HepG2 (cell line): ENCODE results near the gene EGFR. TPM values are rescaled to one million over a fixed set of nuclear protein-coding genes. Genes with fewer than 3 reads are reported as not detected.

Experiments used
- ATAC-seq: fragments of 200-7000 bp; cut with Tn5 transposase; 3 replicates; pipeline ENCODE4 v1.9.1; 2020; ENCODE audit warnings: mild to moderate bottlenecking, moderate library complexity
- BruUV-seq: library from RNA; stranded (reverse); fragments of 400-500 nt; replicated peaks from 2 replicates; lab custom pipeline; 2021; lab: Mats Ljungman, UMichigan
- CTCF ChIA-PET: fragments of 300-600 bp; formaldehyde crosslinking; extraction: SDS; loops from one replicate; lab custom pipeline; 2021; ENCODE audit warnings: low total read pairs, inconsistent platforms, low intra/inter-chr PET ratio; lab: Yijun Ruan, JAX
- POLR2A ChIA-PET: fragments of 350-600 bp; sonication (Branson Sonifier 250); formaldehyde crosslinking; loops from one replicate; lab custom pipeline; 2020; ENCODE audit warnings: antibody characterized with exemption, inconsistent platforms; lab: Yijun Ruan, JAX
- DNase-seq: peaks from one replicate; pipeline ENCODE4 v3.0.0-alpha.2; 2015; ENCODE audit warnings: low spot score
- FAIRE-seq: peaks from 3 replicates; lab custom pipeline; 2011; peaks lifted over from hg19 to GRCh38; lab: Jason Lieb, UNC
- H2AFZ ChIP-seq: one replicate; pipeline ENCODE4 v1.6.1; 2011; ENCODE audit warnings: low read length, inconsistent platforms
- H3K27ac ChIP-seq: fragments of 300-600 bp; 3 replicates; pipeline ENCODE4 v1.8.0; 2011; ENCODE audit warnings: mixed run types, mild to moderate bottlenecking, mixed read lengths, low read length, inconsistent platforms; ENCODE audit not compliant: insufficient read depth; ENCODE audit errors: extremely low read length
- H3K27me3 ChIP-seq, 2 experiments: fragments of 200-600 bp in 1 of 2; 2 replicates in 1 of 2; 3 replicates in 1 of 2; pipeline versions ENCODE4 v1.6.0 to v1.8.0; 2011; ENCODE audit warnings: low read length in 2 of 2, mild to moderate bottlenecking in 2 of 2, moderate library complexity in 2 of 2, inconsistent platforms in 1 of 2; ENCODE audit not compliant: insufficient read depth in 2 of 2, control insufficient read depth in 1 of 2
- H3K36me3 ChIP-seq, 2 experiments: fragments of 200-600 bp in 1 of 2; replicated peaks in 1 of 2; 2 replicates in 1 of 2; 3 replicates in 1 of 2; pipeline versions ENCODE4 v1.5.1 to v1.8.0; 2011; ENCODE audit warnings: low read length in 2 of 2, inconsistent platforms in 1 of 2; ENCODE audit not compliant: insufficient read depth in 2 of 2, control insufficient read depth in 1 of 2
- H3K4me1 ChIP-seq: 2 replicates; pipeline ENCODE4 v1.5.1; 2012; ENCODE audit warnings: low read length, inconsistent platforms; ENCODE audit not compliant: insufficient read depth
- H3K4me2 ChIP-seq: 2 replicates; pipeline ENCODE4 v1.6.0; 2011; ENCODE audit warnings: low read depth, low read length, inconsistent platforms
- H3K4me3 ChIP-seq, 3 experiments: fragments of 200-600 bp in 1 of 3; sonication (generic), shearing (Covaris generic) in 1 of 3; replicated peaks in 1 of 3; 2 replicates each; pipeline ENCODE4 v1.5.1; 2011 to 2016; ENCODE audit warnings: low read length in 3 of 3, inconsistent platforms in 2 of 3, low read depth in 2 of 3, mild to moderate bottlenecking in 2 of 3, control low read depth in 1 of 3, mixed read lengths in 1 of 3; ENCODE audit not compliant: insufficient read depth in 1 of 3
- H3K79me2 ChIP-seq: one replicate; pipeline ENCODE4 v1.6.1; 2011; ENCODE audit warnings: low read length, inconsistent platforms; ENCODE audit not compliant: insufficient read depth
- H3K9ac ChIP-seq: 2 replicates; pipeline ENCODE4 v1.6.0; 2011; ENCODE audit warnings: mild to moderate bottlenecking, low read depth, low read length, inconsistent platforms; ENCODE audit not compliant: insufficient read depth
- H3K9me3 ChIP-seq: 2 replicates; pipeline ENCODE4 v1.5.1; 2012; ENCODE audit warnings: mild to moderate bottlenecking, low read length
- H4K20me1 ChIP-seq: 2 replicates; pipeline ENCODE4 v1.6.0; 2011; ENCODE audit warnings: inconsistent platforms, mild to moderate bottlenecking, low read length, moderate library complexity; ENCODE audit not compliant: insufficient read depth
- AGO1 ChIP-seq: fragments of 200-400 bp; formaldehyde crosslinking; IDR thresholded peaks from 2 replicates; pipeline ENCODE4 v1.6.1; 2017; ENCODE audit warnings: mild to moderate bottlenecking, low read depth, low read length, moderate library complexity; ENCODE audit not compliant: poor library complexity, severe bottlenecking
- MAFK ChIP-seq, 2 experiments: IDR thresholded peaks in 1 of 2; conservative IDR thresholded peaks in 1 of 2; 2 replicates each; pipeline ENCODE4 v1.6.1; 2011; ENCODE audit warnings: improper control_type of control experiment in 2 of 2, low read length in 2 of 2
- NR2F6 ChIP-seq, 2 experiments: IDR thresholded peaks; 2 replicates each; pipeline ENCODE4 v1.6.1; 2016; ENCODE audit warnings: antibody characterized with exemption in 1 of 2, mild to moderate bottlenecking in 1 of 2
- PHB2 ChIP-seq: fragments of 450-650 bp; IDR thresholded peaks from 2 replicates; pipeline ENCODE4 v1.6.1; 2018; ENCODE audit not compliant: partially characterized antibody
- RBFOX2 ChIP-seq: fragments of 200-400 bp; formaldehyde crosslinking; IDR thresholded peaks from 2 replicates; pipeline ENCODE4 v1.6.1; 2017; ENCODE audit warnings: low read depth, mild to moderate bottlenecking, low read length
- TARDBP ChIP-seq: sonication (generic); formaldehyde crosslinking; IDR thresholded peaks from 2 replicates; pipeline ENCODE4 v1.8.0; 2022; ENCODE audit warnings: mild to moderate bottlenecking, missing genetic modification reagents
- TFE3 ChIP-seq: IDR thresholded peaks from 2 replicates; pipeline ENCODE4 v1.6.1; 2016
- ZBTB3 ChIP-seq: sonication (generic); formaldehyde crosslinking; IDR thresholded peaks from 2 replicates; pipeline ENCODE4 v1.4.0; 2020; ENCODE audit warnings: low read depth, mild to moderate bottlenecking, moderate library complexity, missing genetic modification reagents, borderline replicate concordance
- ZBTB7B ChIP-seq: sonication (generic); formaldehyde crosslinking; IDR thresholded peaks from 2 replicates; pipeline ENCODE4 v1.4.0; 2020; ENCODE audit warnings: missing genetic modification reagents
- ZFP36L2 ChIP-seq: sonication (generic); formaldehyde crosslinking; IDR thresholded peaks from 2 replicates; pipeline ENCODE4 v1.4.0; 2020; ENCODE audit warnings: missing genetic modification reagents
- ZNF768 ChIP-seq: sonication (generic); formaldehyde crosslinking; IDR thresholded peaks from 2 replicates; pipeline ENCODE4 v1.4.0; 2020; ENCODE audit warnings: missing genetic modification reagents
- WGBS: methylation state at CpG from one replicate; pipeline ENCODE4 v1.1.6; 2017; ENCODE audit warnings: low lambda C conversion rate; 5-methylcytosine and 5-hydroxymethylcytosine counted together
- in situ Hi-C: cut with HindIII; loops from 2 replicates; pipeline ENCODE4 v1.10.0; 2017; ENCODE audit warnings: low pct_unique_long_range_greater_than_20kb; ENCODE audit not compliant: extremely low pct_ligation_motif_present
- intact Hi-C: fragments of 100-400 bp; cut with micrococcal nuclease; formaldehyde crosslinking; loops from one replicate; pipeline ENCODE4 v1.10.0; 2022; ENCODE audit not compliant: unreplicated experiment
- polyA plus RNA-seq, 8 experiments: library from polyadenylated mRNA; depleted of rRNA in 3 of 8; stranded (reverse) in 7 of 8; unstranded in 1 of 8; fragments of >200 nt; fragmentation: Illumina TruSeq in 4 of 8; extraction: Trizol in 4 of 8; gene quantifications; 2 replicates each; pipeline versions ENCODE4 v1.2.1 to v1.2.3, GENCODE V29; 2011 to 2016; ENCODE audit warnings: low read depth in 4 of 8, missing spikeins in 1 of 8, mixed read lengths in 1 of 8; ENCODE audit not compliant: insufficient read depth in 1 of 8
- total RNA-seq, 5 experiments: library from RNA; depleted of rRNA; stranded (reverse); fragments of >200 nt; fragmentation: Illumina TruSeq; extraction: Trizol; gene quantifications; 2 replicates each; pipeline ENCODE4 v1.2.3, GENCODE V29; 2016; ENCODE audit warnings: low read depth in 1 of 5
- TF ChIP-seq, protein P1 (sequence below): sonication (generic); formaldehyde crosslinking; IDR thresholded peaks from 2 replicates; pipeline ENCODE4 v1.4.0; 2020; ENCODE audit warnings: missing genetic modification reagents
- TF ChIP-seq, protein P2 (sequence below): sonication (generic); formaldehyde crosslinking; IDR thresholded peaks from 2 replicates; pipeline ENCODE4 v1.5.0; 2020; ENCODE audit warnings: mild to moderate bottlenecking, missing genetic modification reagents, moderate library complexity

The EGFR gene
- total and polyA plus RNA-seq, 2 of the 13 experiments (the other 11 are each of a cell fraction or from before 2014, with no cell fraction given), result 7.0 to 10.0 TPM

- no peak for TF ChIP-seq TARDBP (CRISPR knock-in tag)
- no peak for TF ChIP-seq ZNF768
- TF ChIP-seq AGO1, result no peak
- TF ChIP-seq, protein P1, sequence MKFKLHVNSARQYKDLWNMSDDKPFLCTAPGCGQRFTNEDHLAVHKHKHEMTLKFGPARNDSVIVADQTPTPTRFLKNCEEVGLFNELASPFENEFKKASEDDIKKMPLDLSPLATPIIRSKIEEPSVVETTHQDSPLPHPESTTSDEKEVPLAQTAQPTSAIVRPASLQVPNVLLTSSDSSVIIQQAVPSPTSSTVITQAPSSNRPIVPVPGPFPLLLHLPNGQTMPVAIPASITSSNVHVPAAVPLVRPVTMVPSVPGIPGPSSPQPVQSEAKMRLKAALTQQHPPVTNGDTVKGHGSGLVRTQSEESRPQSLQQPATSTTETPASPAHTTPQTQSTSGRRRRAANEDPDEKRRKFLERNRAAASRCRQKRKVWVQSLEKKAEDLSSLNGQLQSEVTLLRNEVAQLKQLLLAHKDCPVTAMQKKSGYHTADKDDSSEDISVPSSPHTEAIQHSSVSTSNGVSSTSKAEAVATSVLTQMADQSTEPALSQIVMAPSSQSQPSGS (CRISPR knock-in tag), result no peak
- no peak for TF ChIP-seq NR2F6 (IDR thresholded peaks at IDR 0.05)
- no peak for TF ChIP-seq NR2F6 (CRISPR knock-in tag; IDR thresholded peaks at IDR 0.05)
- TF ChIP-seq TFE3 (CRISPR knock-in tag), result no peak
Observed at GRCh38 chr7:55172881-55173609, 154.2 kb downstream of the EGFR start (continued).

- in situ Hi-C loops (no loop called here), intact Hi-C loops (no loop called here)
- Histone ChIP-seq H3K36me3 (peaks cover 0 to 5% of the 10 kb centered on the region in 2 experiments; a peak in 2 of 5 replicates), H3K79me2 (no peaks in the 10 kb centered on the region), H4K20me1 (no peaks in the 10 kb centered on the region), H3K27ac (no peak overlapping the region), H3K9me3 (no peaks in the 10 kb centered on the region), H3K4me1 (peaks cover 36% of the 10 kb centered on the region), H3K9ac (no peak overlapping the region), H2AFZ (no peak overlapping the region), H3K27me3 (no peaks in the 10 kb centered on the region), H3K4me3 (no peak overlapping the region), H3K4me2 (no peak overlapping the region)
- no peak for TF ChIP-seq PHB2
- TF ChIP-seq ZBTB3, result no peak
- no peak for TF ChIP-seq ZFP36L2
- TF ChIP-seq RBFOX2, result no peak
- no peak for TF ChIP-seq ZBTB7B (CRISPR knock-in tag)
- TF ChIP-seq, protein P2, sequence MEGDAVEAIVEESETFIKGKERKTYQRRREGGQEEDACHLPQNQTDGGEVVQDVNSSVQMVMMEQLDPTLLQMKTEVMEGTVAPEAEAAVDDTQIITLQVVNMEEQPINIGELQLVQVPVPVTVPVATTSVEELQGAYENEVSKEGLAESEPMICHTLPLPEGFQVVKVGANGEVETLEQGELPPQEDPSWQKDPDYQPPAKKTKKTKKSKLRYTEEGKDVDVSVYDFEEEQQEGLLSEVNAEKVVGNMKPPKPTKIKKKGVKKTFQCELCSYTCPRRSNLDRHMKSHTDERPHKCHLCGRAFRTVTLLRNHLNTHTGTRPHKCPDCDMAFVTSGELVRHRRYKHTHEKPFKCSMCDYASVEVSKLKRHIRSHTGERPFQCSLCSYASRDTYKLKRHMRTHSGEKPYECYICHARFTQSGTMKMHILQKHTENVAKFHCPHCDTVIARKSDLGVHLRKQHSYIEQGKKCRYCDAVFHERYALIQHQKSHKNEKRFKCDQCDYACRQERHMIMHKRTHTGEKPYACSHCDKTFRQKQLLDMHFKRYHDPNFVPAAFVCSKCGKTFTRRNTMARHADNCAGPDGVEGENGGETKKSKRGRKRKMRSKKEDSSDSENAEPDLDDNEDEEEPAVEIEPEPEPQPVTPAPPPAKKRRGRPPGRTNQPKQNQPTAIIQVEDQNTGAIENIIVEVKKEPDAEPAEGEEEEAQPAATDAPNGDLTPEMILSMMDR, result peak; percentile 9; the same call in 1 of the 2 replicates
- TF ChIP-seq MAFK (conservative IDR thresholded peaks at IDR 0.05 in 1 of 2, IDR thresholded peaks at IDR 0.05 in 1 of 2; ENCODE audit: low read length in 2 of 2), result no peak
- no peak for DNase-seq
- no peak for ATAC-seq
- ChIA-PET POLR2A (interaction anchor here (1.9 kb wide), 1 partner anchor 15 kb away, joined by 7 read pairs; no protein-coding TSS in a partner anchor), CTCF (no interaction called here)
- FAIRE-seq, result no peak
- 93% methylated on average over 7 of the region's 7 CpGs for WGBS
- no TSS peak for BruUV-seq
Observed at GRCh38 chr7:55173671-55174070, 154.9 kb downstream of the EGFR start.
